Endothelial cell of umbilical vein (primary cell): Measurements from ENCODE around the gene CEP350. TPM values are rescaled to one million over a fixed set of nuclear protein-coding genes. Genes with fewer than 3 reads are reported as not detected.

Experiments
- BruUV-seq: library from RNA; stranded (reverse); fragments of 400-500 nt; replicated peaks from 2 replicates; lab custom pipeline; 2021; lab: Mats Ljungman, UMichigan
- CTCF ChIA-PET: fragments of 300-600, 350-600 bp; sonication (Branson Sonifier 250); formaldehyde crosslinking; loops from one replicate; lab custom pipeline; 2021; ENCODE audit warnings: antibody characterized with exemption, inconsistent platforms; lab: Charles Lee
- POLR2A ChIA-PET: fragments of 300-600, 350-600 bp; sonication (Branson Sonifier 250); formaldehyde crosslinking; loops from one replicate; lab custom pipeline; 2021; ENCODE audit warnings: antibody characterized with exemption, inconsistent platforms; lab: Charles Lee
- DNase-seq: peaks from one replicate; pipeline ENCODE4 v3.0.0-alpha.2; 2011; ENCODE audit warnings: low read depth, low spot score
- FAIRE-seq: peaks from 2 replicates; lab custom pipeline; 2011; peaks lifted over from hg19 to GRCh38; lab: Jason Lieb, UNC
- H2AFZ ChIP-seq: 2 replicates; pipeline ENCODE4 v1.6.0; 2012; ENCODE audit warnings: low read depth, low read length, control low read depth, inconsistent platforms
- H3K27ac ChIP-seq: 2 replicates; pipeline ENCODE4 v1.5.1; 2011; ENCODE audit warnings: low read depth, mild to moderate bottlenecking, control low read depth, low read length, moderate library complexity; ENCODE audit not compliant: insufficient read depth
- H3K27me3 ChIP-seq, 2 experiments: 2 replicates each; pipeline versions ENCODE4 v1.6.0 to v1.6.1; 2011; ENCODE audit warnings: low read length in 2 of 2, mixed read lengths in 1 of 2; ENCODE audit not compliant: control insufficient read depth in 2 of 2, insufficient read depth in 2 of 2
- H3K36me3 ChIP-seq, 2 experiments: 2 replicates in 1 of 2; 3 replicates in 1 of 2; pipeline ENCODE4 v1.5.1; 2011; ENCODE audit warnings: low read length in 2 of 2, mild to moderate bottlenecking in 1 of 2, moderate library complexity in 1 of 2; ENCODE audit not compliant: control insufficient read depth in 2 of 2, insufficient read depth in 2 of 2; ENCODE audit errors: extremely low read depth in 1 of 2
- H3K4me1 ChIP-seq: 3 replicates; pipeline ENCODE4 v1.5.1; 2011; ENCODE audit warnings: mild to moderate bottlenecking, low read length; ENCODE audit not compliant: control insufficient read depth, insufficient read depth; ENCODE audit errors: extremely low read depth
- H3K4me2 ChIP-seq: 2 replicates; pipeline ENCODE4 v1.6.1; 2011; ENCODE audit warnings: low read length, control low read depth, mixed read lengths; ENCODE audit not compliant: insufficient read depth
- H3K4me3 ChIP-seq, 3 experiments: fragments of 200-600 bp in 1 of 3; sonication (generic), shearing (Covaris generic) in 1 of 3; replicated peaks in 1 of 3; 2 replicates each; pipeline ENCODE4 v1.5.1; 2011 to 2016; ENCODE audit warnings: control low read depth in 3 of 3, low read length in 3 of 3, mild to moderate bottlenecking in 2 of 3, inconsistent platforms in 1 of 3, low read depth in 1 of 3, moderate library complexity in 1 of 3; ENCODE audit not compliant: insufficient read depth in 1 of 3
- H3K79me2 ChIP-seq: 2 replicates; pipeline ENCODE4 v1.6.0; 2012; ENCODE audit warnings: low read length, inconsistent platforms; ENCODE audit not compliant: control insufficient read depth, insufficient read depth
- H3K9ac ChIP-seq: replicated peaks from 2 replicates; pipeline ENCODE3; 2011; ENCODE audit warnings: low read length, control low read depth; ENCODE audit not compliant: insufficient read depth; ENCODE audit errors: extremely low read depth
- H3K9me1 ChIP-seq: replicated peaks from 3 replicates; pipeline ENCODE4 v1.6.0; 2011; ENCODE audit warnings: mild to moderate bottlenecking, low read length; ENCODE audit not compliant: control insufficient read depth, insufficient read depth; ENCODE audit errors: extremely low read depth
- H3K9me3 ChIP-seq: replicated peaks from 2 replicates; pipeline ENCODE4 v1.5.1; 2012; ENCODE audit warnings: low read length, inconsistent platforms; ENCODE audit not compliant: control insufficient read depth, insufficient read depth
- H4K20me1 ChIP-seq: replicated peaks from 2 replicates; pipeline ENCODE3; 2011; ENCODE audit warnings: mild to moderate bottlenecking, low read length; ENCODE audit not compliant: control insufficient read depth, insufficient read depth; ENCODE audit errors: extremely low read depth
- CTCF ChIP-seq, 2 donors: IDR thresholded peaks; 1 replicate in 1 of 2; 2 replicates in 1 of 2; pipeline ENCODE4 v1.5.1; 2011; ENCODE audit warnings: low read length in 2 of 2, mild to moderate bottlenecking in 2 of 2, moderate library complexity in 2 of 2, control low read depth in 1 of 2, inconsistent platforms in 1 of 2, low read depth in 1 of 2; ENCODE audit not compliant: insufficient read depth in 1 of 2; ENCODE audit errors: extremely low read depth in 1 of 2
- EZH2 ChIP-seq: IDR thresholded peaks from 2 replicates; pipeline ENCODE4 v1.6.1; 2012; ENCODE audit warnings: borderline replicate concordance, low read depth, mild to moderate bottlenecking, moderate library complexity, low read length, inconsistent platforms; ENCODE audit not compliant: severe bottlenecking
- FOS ChIP-seq: IDR thresholded peaks from 2 replicates; pipeline ENCODE4 v1.6.1; 2011; ENCODE audit warnings: mild to moderate bottlenecking, low read length, moderate library complexity, borderline replicate concordance; ENCODE audit not compliant: insufficient read depth
- GATA2 ChIP-seq: IDR thresholded peaks from 2 replicates; pipeline ENCODE4 v1.7.0; 2011; ENCODE audit warnings: low read depth, mild to moderate bottlenecking, moderate library complexity, mixed read lengths, low read length; ENCODE audit not compliant: insufficient read length, insufficient read depth
- JUN ChIP-seq: IDR thresholded peaks from 2 replicates; pipeline ENCODE4 v1.6.1; 2011; ENCODE audit warnings: borderline replicate concordance, low read depth; ENCODE audit not compliant: insufficient read length, insufficient read depth
- MAX ChIP-seq: IDR thresholded peaks from 2 replicates; pipeline ENCODE4 v1.6.1; 2011; ENCODE audit not compliant: insufficient read depth, insufficient read length
- MYC ChIP-seq: IDR thresholded peaks from one replicate; pipeline ENCODE4 v1.6.1; 2011; ENCODE audit warnings: mild to moderate bottlenecking, low read depth, low read length
- POLR2A ChIP-seq: IDR thresholded peaks from 2 replicates; pipeline ENCODE4 v1.6.1; 2012; ENCODE audit warnings: low read depth, mild to moderate bottlenecking, control low read depth, low read length
- POLR2AphosphoS5 ChIP-seq: IDR thresholded peaks from 2 replicates; pipeline ENCODE4 v1.6.1; 2012; ENCODE audit warnings: low read depth, mild to moderate bottlenecking, control low read depth, low read length, moderate library complexity; ENCODE audit not compliant: insufficient read depth
- dilution Hi-C: fragments of 300-500 bp; cut with MboI; formaldehyde crosslinking; loops from one replicate; pipeline ENCODE4 v1.15.0; 2019; ENCODE audit warnings: low sequenced_read_pairs; ENCODE audit not compliant: extremely low pct_ligation_motif_present
- intact Hi-C: fragments of 100-400 bp; cut with micrococcal nuclease; formaldehyde crosslinking; loops from one replicate; pipeline ENCODE4 v1.10.0; 2022
- polyA plus RNA-seq, 4 experiments: library from polyadenylated mRNA; depleted of rRNA in 3 of 4; stranded (reverse) in 3 of 4; unstranded in 1 of 4; fragments of >200 nt; gene quantifications; 2 replicates each; pipeline versions ENCODE4 v1.2.1 to v1.2.3, GENCODE V29; 2011 to 2012; ENCODE audit warnings: missing spikeins in 1 of 4
- total RNA-seq: library from RNA; stranded (reverse); gene quantifications from 2 replicates; pipeline ENCODE4 v1.2.3, GENCODE V29; 2021

Gene CEP350
- total and polyA plus RNA-seq, 2 donors (not counting 3 experiments of a cell fraction or from before 2014, with no cell fraction given): 4.8 to 30.1 TPM

DNA sequence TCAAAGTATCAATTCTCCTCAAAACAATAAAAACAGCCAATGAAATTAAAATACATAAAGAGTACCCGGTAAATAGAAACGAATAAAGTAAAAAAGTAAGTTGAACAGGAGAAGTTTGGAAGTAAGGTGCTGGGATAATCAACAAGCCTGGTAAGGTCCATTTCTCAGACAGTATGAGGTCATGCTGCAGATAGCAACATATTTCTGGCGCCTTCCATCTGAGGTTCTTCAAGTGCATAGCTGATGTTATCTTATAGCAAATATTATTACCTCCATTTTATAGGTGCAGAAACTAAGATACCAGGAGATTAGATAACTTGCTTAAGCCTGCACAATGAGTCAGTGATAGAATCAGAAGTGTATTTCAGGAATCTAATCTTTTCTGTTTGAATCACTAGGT, 23.7 kb upstream of the CEP350 start:
- Histone ChIP-seq H3K9ac (no peak overlapping the region), H2AFZ (no peak overlapping the region), H3K27ac (no peak overlapping the region), H3K4me2 (no peak overlapping the region), H4K20me1 (no peaks in the 10 kb centered on the region), H3K27me3 (no peaks in the 10 kb centered on the region), H3K9me3 (no peaks in the 10 kb centered on the region), H3K4me1 (no peaks in the 10 kb centered on the region), H3K79me2 (no peaks in the 10 kb centered on the region), H3K9me1 (no peaks in the 10 kb centered on the region), H3K4me3 (no peak overlapping the region), H3K36me3 (no peaks in the 10 kb centered on the region)
- no peak for TF ChIP-seq POLR2AphosphoS5
- no peak for TF ChIP-seq CTCF (IDR thresholded peaks at IDR 0.05; ENCODE audit: extremely low read depth in 1 of 2, insufficient read depth in 1 of 2, low read depth in 1 of 2, low read length in 2 of 2)
- TF ChIP-seq MAX: no peak
- TF ChIP-seq POLR2A: no peak
- no peak for TF ChIP-seq MYC
- TF ChIP-seq GATA2: no peak
- no peak for TF ChIP-seq JUN
- TF ChIP-seq FOS: no peak
- TF ChIP-seq EZH2: no peak
- no TSS peak for BruUV-seq
- ChIA-PET POLR2A (no interaction called here), CTCF (interaction anchor here (0.8 kb wide), 1 partner anchor 250 kb away, joined by 3 read pairs; no protein-coding TSS in a partner anchor)
- no peak for FAIRE-seq
- dilution Hi-C loops: no loop called here
- intact Hi-C loops: no loop called here
- DNase-seq: no peak
